ENCODE measurements around the gene CXCL16.
"Not testable (repeated sequence)": the region's sequence is repeated elsewhere in the genome, so short reads cannot be mapped to it uniquely, and the experiment has no call there.

CXCL16 gene

DNA sequence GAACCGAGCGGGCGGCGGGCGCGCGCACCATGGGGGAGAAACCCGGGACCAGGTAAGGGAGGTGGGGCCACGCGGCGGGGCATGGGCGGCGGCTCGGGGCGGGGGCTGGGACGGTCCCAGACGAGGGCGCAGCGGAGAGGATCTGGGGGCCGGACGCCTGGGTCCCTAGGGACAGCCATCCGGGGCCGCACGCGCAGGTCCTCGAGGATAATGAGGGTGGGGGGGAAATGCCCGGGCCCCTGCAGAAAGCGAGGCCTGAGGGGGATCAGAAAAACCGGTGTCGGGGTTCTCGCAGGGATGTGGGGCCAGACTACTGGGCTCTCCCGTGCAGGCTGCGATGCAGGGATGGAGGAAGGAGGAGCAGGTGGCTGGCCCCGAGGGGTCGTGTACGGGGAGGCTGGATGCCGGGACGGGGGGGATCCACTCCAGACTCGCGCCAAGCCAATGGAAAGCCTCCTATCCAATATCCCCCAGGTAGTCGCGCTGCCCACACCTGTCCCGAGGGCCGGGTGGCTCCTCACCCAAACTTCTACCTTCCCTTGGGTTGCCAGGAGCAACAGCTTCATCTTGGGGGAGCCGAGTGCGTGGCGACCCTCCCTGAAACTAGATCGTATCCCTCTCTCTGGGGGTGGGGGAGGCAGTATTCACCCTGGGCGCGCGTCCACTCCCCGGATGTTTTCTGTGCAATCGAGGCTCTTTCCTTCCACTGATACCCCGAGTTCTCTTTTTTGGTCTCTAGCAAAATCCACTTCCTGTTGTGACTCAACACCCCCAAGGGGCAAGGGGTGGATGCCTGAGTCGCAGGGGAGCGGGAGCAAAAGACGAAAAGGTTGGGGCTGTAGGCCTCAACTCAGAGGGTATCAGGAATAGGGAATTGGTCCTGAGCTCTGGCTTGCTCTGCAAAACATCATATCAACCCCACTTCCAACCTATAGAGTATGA lies 28.8 kb downstream of the CXCL16 start:
- TF ChIP-seq, protein P1, sequence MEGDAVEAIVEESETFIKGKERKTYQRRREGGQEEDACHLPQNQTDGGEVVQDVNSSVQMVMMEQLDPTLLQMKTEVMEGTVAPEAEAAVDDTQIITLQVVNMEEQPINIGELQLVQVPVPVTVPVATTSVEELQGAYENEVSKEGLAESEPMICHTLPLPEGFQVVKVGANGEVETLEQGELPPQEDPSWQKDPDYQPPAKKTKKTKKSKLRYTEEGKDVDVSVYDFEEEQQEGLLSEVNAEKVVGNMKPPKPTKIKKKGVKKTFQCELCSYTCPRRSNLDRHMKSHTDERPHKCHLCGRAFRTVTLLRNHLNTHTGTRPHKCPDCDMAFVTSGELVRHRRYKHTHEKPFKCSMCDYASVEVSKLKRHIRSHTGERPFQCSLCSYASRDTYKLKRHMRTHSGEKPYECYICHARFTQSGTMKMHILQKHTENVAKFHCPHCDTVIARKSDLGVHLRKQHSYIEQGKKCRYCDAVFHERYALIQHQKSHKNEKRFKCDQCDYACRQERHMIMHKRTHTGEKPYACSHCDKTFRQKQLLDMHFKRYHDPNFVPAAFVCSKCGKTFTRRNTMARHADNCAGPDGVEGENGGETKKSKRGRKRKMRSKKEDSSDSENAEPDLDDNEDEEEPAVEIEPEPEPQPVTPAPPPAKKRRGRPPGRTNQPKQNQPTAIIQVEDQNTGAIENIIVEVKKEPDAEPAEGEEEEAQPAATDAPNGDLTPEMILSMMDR (IDR thresholded peaks at IDR 0.05; ENCODE audit: unreplicated experiment in 3 of 3) = no peak
- no peaks in the 10 kb centered on the region for H3K27me3 Mint-ChIP-seq (ENCODE audit: low read depth)
- H3K9me3 Mint-ChIP-seq = no peaks in the 10 kb centered on the region
- no peaks in the 10 kb centered on the region for H3K36me3 Mint-ChIP-seq (ENCODE audit: low read depth)
- H3K27ac Mint-ChIP-seq = peak overlapping the region in 1 of 3 experiments; percentile 80
- peak overlapping the region; percentile 78 to 87 (median 83) for H3K4me3 Mint-ChIP-seq
- peaks cover 3% of the 10 kb centered on the region for H3K4me1 Mint-ChIP-seq

DNA sequence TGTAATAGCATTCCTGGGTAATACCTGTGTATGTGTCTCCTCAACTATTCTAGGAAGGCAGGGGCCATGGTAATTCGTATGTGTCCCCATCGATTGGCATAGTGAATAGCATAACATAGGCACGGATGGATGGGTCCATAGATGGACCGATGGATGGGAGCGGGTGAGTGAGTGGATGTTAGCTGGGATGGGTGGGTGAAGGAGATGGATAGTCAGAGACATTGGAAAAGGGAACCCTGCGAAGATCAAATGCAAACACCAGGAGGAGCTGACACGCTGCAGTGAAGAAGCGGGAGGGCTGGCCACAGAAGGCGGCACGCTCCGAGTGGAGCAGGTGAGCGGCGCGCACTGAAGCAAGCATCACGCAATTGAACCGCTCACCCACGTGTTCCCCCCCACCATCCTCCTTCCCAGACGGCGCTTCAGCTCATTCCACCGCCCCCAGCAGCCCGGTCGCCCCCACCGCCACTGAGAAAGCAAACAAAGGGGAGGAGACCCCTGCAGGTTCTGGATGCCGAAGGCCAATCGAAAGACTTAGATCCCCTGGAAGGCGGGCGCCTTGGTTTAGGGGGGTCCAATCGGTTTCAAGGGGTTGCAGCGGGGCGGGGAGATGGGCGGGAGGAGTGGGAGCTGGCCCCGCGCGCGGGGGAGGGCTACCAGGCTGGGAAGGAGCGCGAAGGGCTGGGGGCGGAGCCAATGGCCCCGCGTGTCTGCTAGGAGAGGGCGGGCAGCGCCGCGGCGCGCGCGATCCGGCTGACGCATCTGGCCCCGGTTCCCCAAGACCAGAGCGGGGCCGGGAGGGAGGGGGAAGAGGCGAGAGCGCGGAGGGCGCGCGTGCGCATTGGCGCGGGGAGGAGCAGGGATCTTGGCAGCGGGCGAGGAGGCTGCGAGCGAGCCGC lies 29.7 kb downstream of the CXCL16 start, which contains the start of gene ARRB2:
TSS of gene ARRB2 (plus strand) at position 839 of the 899 bp plus-strand sequence. CDS start 90 bp downstream, outside the sequence.
- H3K9me3 Mint-ChIP-seq = no peaks in the 10 kb centered on the region
- peak within 1 kb of the TSS; percentile 78 to 87 (median 83) for H3K4me3 Mint-ChIP-seq
- peak within 1 kb of the TSS; percentile 49 to 80 (median 67) for H3K27ac Mint-ChIP-seq
- peaks cover 3% of the 10 kb centered on the region for H3K4me1 Mint-ChIP-seq
- TF ChIP-seq, protein P1 (IDR thresholded peaks at IDR 0.05; ENCODE audit: unreplicated experiment in 3 of 3) = peak; percentile 62 to 75 (median 70)
- no peaks in the 10 kb centered on the region for H3K27me3 Mint-ChIP-seq (ENCODE audit: low read depth)
- H3K36me3 Mint-ChIP-seq (ENCODE audit: low read depth) = no peaks in the 10 kb centered on the region

- TF ChIP-seq, protein P1 (IDR thresholded peaks at IDR 0.05; ENCODE audit: unreplicated experiment in 3 of 3) = no peak
- Mint-ChIP-seq H3K27ac (no peak overlapping the region), H3K36me3 (ENCODE audit: low read depth) (no peaks in the 10 kb centered on the region), H3K9me3 (no peaks in the 10 kb centered on the region), H3K4me3 (peak overlapping the region; percentile 47 to 64 (median 62)), H3K4me1 (peaks cover 4% of the 10 kb centered on the region), H3K27me3 (ENCODE audit: low read depth) (no peaks in the 10 kb centered on the region)
Observed at GRCh38 chr17:4708436-4708835, 31.3 kb downstream of the CXCL16 start.

DNA sequence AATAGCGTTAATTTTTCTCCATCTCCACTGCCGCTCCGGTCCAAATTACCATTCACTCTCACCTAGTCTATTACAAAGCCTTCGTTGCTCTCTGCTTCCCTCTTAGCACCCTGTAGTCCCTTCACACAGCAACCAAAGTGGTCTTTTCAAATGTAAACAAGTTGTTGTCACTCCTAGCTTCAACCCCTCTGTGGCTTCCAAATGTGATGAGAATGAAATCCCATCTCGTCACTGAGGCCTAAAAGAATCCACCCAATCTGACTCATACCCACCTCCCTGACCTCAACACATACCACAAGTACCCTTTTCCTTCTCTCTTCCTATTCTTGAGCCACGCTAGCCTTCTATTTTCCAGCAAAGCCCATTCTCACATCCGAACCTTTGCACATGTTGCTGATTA lies 33.6 kb downstream of the CXCL16 start:
- H3K4me1 Mint-ChIP-seq = peaks cover 25% of the 10 kb centered on the region

DNA sequence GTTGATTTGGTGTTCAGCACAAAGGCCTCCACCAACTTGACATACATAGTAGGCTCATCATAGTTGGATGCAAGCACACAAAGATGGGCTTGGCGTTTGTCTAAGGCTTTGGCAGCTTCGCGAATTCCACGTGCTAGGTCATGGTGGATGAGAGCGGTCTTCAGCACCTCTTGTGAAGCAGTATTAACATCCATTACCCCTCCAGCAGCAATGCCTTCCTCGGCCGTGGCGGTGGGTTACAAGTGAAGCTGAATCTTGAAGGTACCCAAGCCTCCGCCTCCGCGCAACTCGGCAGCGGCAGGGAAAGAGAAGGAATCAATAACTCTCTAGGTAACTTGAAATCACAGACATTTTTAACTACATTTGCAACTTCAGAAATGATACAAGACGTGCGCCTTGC lies 34.7 kb downstream of the CXCL16 start:
- Mint-ChIP-seq H3K4me3 (peak overlapping the region; percentile 93 to 96 (median 94)), H3K27ac (peak overlapping the region in 2 of 3 experiments; percentile 66 to 96), H3K27me3 (ENCODE audit: low read depth) (no peaks in the 10 kb centered on the region), H3K4me1 (peaks cover 29% of the 10 kb centered on the region), H3K9me3 (no peaks in the 10 kb centered on the region), H3K36me3 (ENCODE audit: low read depth) (no peaks in the 10 kb centered on the region)
- TF ChIP-seq, protein P1 (IDR thresholded peaks at IDR 0.05; ENCODE audit: unreplicated experiment in 3 of 3) = no peak

More for the DNA sequence above, 33.6 kb downstream of the CXCL16 start:
- Mint-ChIP-seq H3K27ac (peak overlapping the region in 2 of 3 experiments; percentile 4 to 32), H3K4me3 (peak overlapping the region; percentile 93 to 96 (median 94)), H3K9me3 (no peaks in the 10 kb centered on the region), H3K36me3 (ENCODE audit: low read depth) (no peaks in the 10 kb centered on the region), H3K27me3 (ENCODE audit: low read depth) (no peaks in the 10 kb centered on the region)
- TF ChIP-seq, protein P1 (IDR thresholded peaks at IDR 0.05; ENCODE audit: unreplicated experiment in 3 of 3) = no peak

- not testable (repeated sequence) for H3K9me3 Mint-ChIP-seq; H3K36me3 Mint-ChIP-seq (ENCODE audit: low read depth); H3K27me3 Mint-ChIP-seq (ENCODE audit: low read depth)
- H3K27ac Mint-ChIP-seq = peak overlapping the region in 2 of 3 experiments; percentile 89 to 96
- peak overlapping the region; percentile 93 to 96 (median 94) for H3K4me3 Mint-ChIP-seq
- H3K4me1 Mint-ChIP-seq = peaks cover 26% of the 10 kb centered on the region
Observed at GRCh38 chr17:4704574-4704907, 35.2 kb downstream of the CXCL16 start.

Measured in nephron (organoid).